GM18507 (cell line): ENCODE measurements around the gene MMS19.
"Not testable (repeated sequence)": the region's sequence is repeated elsewhere in the genome, so short reads cannot be mapped to it uniquely, and the experiment has no call there.

ENCODE experiments used
- DNase-seq: peaks from one replicate; pipeline ENCODE4 v3.0.0; 2011; ENCODE audit warnings: low read depth; ENCODE audit not compliant: insufficient read length; ENCODE audit errors: extremely low spot score
- FAIRE-seq: peaks from 2 replicates; lab custom pipeline; 2011; peaks lifted over from hg19 to GRCh38; lab: Jason Lieb, UNC

MMS19 gene

DNA sequence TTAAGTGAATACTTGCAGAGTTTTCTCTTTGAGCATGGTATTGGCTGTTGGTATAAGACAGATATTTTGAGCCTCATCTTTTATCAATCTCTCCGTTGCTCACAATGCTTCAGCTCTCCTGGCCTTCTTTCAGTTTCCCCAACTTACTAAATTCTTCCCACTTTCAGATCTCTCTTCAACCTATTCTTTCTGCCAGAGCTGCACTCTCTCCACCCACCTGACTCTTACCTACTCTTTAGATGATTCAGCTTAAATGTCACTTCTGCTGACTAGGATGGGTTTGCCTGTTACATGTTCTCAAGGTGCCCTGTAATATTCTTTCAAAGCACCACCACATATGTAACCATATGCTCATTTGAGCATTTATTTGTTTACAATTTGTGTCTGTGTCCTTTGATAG, 54.0 kb downstream of the MMS19 start:
- no peak for FAIRE-seq
- no peak for DNase-seq

GRCh38 chr10:97442277-97442676, 55.9 kb downstream of the MMS19 start:
- no peak for FAIRE-seq
- DNase-seq = no peak

DNA sequence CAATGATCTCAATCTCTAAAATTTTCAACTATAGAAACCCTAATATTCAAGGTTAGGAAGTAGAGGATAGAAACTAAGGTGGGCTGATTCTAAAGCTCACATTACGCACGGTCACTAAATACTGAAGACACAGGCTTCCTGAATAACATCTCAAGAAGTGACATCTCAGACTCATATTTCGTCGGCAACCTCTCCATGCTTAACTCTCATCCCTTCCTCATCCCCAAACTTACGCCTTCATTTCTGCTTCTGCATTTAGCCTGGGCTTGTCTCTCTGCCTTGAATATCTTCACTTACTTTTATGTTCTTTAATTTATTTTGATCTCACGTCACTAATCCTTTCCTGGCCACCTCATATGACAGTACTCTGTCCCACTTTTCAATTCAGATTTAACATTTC, 63.0 kb downstream of the MMS19 start:
- DNase-seq (no peak), FAIRE-seq (no peak)

GRCh38 chr10:97434557-97434956, 63.7 kb downstream of the MMS19 start:
- FAIRE-seq = no peak
- no peak for DNase-seq

- no peak for DNase-seq
- FAIRE-seq = no peak
Observed at GRCh38 chr10:97434055-97434454, 64.2 kb downstream of the MMS19 start.

- FAIRE-seq = no peak
Observed at GRCh38 chr10:97428572-97428981, 69.6 kb downstream of the MMS19 start.

DNA sequence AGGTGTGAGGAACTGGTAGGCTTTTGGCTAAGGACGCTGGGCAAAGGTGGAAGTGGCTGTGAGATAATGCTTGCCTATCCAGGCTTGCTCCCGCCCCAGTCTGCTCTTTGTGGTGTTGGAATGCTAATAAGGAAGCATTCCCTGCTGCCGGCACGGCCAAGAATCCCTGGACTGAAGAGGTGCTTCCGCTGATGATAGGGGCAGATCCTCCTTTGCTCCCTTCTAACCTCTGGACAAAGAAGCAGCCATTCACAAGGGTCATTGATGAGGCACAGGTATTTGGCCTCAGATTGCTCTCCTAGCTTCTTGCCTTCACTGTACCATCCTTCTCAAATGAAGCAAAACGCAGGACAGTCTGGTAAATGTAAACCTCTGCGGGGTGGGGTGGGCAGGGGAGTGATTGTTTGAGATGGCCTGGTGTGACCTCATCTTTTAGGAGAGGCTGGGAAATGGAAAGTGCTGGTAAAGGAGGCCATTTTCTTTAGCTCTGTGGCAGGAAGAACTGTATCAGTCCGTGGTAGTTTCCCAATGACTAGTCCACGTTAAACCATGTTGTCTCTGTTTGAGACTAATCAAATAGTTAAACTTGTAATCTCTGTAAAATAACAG, 70.5 kb downstream of the MMS19 start:
- DNase-seq = no peak
- FAIRE-seq = peak; percentile 67

More at GRCh38 chr10:97428572-97428981, 69.6 kb downstream of the MMS19 start:
- no peak for DNase-seq

- DNase-seq (no peak), FAIRE-seq (no peak)
Observed at GRCh38 chr10:97426776-97427570, 71.2 kb downstream of the MMS19 start.

DNA sequence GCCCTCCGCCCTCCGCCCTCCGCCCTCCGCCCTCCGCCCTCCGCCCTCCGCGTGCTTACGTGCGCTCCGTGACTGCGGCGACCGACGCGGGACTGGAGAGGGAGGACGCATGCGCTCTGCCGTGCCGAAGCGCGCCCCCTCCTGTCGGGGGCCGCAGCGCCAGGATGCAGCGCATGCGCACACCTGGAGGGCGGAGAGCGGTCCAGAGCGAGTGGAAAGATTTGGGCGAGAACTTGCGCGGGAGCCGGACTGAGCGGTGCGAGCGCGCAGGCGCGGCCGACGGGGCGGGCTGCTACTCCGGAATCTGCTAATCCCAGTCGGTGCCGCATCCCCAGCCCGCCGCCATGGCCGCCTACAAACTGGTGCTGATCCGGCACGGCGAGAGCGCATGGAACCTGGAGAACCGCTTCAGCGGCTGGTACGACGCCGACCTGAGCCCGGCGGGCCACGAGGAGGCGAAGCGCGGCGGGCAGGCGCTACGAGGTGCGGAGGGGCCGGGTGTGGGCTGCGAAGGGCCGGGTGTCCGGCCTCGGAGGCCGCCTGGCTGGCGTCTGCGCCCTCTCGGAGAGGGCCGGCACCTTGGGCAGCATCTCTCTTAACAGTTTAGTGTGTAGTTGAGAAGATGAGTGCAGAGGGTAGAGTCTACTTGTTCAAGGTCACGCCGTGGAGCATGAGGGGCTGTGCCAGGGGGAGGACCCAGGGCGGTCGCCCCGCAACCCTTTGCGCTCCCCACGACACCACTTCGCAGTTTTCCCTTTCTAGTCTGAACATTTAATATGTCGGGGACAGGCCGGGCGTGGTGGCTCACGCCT, 72.1 kb downstream of the MMS19 start, which contains the start of gene PGAM1:
Gene PGAM1, plus strand, starts transcription at position 228 of the 812 bp plus-strand sequence. Its CDS starts 117 bp downstream, at position 345.
- FAIRE-seq = peak; percentile 96
- peak; percentile 99 for DNase-seq

GRCh38 chr10:97423757-97424098, 74.5 kb downstream of the MMS19 start:
- not testable (repeated sequence) for FAIRE-seq, DNase-seq

DNA sequence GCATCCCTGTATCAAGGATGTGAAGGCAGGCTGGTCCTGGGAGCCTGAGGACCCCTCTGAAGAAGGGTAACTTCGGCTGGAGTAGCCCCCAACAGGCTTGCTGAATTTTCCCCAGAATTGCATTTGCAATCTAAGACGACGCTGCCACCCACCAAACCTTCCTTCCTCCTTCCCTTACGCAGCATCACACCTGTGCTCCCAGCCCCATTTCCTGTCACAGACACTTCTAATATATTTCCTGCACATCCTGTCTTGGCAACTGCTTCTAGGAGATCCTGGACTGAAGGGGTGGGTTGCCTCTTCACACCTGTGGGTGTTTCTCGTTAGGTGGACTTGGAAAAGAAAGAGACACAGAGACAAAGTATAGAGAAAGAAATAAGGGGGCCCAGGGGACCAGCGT, 81.7 kb downstream of the MMS19 start:
- no peak for FAIRE-seq

GRCh38 chr10:97412891-97413304, 85.3 kb downstream of the MMS19 start:
- FAIRE-seq = peak; percentile 31
- DNase-seq = no peak

More for the DNA sequence above, 81.7 kb downstream of the MMS19 start:
- DNase-seq = no peak

GRCh38 chr10:97411406-97411805, 86.8 kb downstream of the MMS19 start:
- DNase-seq (no peak), FAIRE-seq (no peak)

DNA sequence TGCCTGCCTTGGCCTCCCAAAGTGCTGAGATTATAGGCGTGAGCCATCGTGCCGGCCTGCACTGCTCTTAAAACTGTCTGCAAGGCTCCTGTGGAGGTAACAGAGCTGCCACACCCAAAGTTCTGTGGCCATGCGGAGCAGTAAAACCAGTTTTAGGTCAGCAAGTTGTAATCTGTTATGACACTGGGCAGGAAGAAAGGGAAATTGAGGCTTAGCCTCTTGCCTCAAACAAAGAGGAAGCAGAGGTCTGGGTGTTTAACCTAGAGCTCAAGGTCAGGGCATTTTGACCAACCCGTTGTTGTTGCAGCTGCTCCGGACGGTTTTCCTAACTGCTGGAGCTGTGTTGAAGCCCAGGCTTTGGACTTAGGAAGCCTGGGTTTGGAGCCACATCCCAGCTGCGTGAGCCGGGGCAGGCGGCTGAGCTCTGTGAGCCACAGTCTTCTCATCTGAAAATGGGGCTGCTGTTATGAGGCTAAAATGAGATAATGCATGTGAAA, 89.7 kb downstream of the MMS19 start:
- DNase-seq = no peak
- FAIRE-seq = no peak
